ENCODE results near the gene TTC13. TPM values are rescaled to one million over a fixed set of nuclear protein-coding genes. Genes with fewer than 3 reads are reported as not detected.
A peak's percentile ranks its signal among the peaks of the same experiment; 100 is the strongest.

Gene TTC13
- total and polyA plus RNA-seq, 2 of the 13 experiments (the other 11 are each of a cell fraction or from before 2014, with no cell fraction given), result 5.8 to 15.9 TPM

DNA sequence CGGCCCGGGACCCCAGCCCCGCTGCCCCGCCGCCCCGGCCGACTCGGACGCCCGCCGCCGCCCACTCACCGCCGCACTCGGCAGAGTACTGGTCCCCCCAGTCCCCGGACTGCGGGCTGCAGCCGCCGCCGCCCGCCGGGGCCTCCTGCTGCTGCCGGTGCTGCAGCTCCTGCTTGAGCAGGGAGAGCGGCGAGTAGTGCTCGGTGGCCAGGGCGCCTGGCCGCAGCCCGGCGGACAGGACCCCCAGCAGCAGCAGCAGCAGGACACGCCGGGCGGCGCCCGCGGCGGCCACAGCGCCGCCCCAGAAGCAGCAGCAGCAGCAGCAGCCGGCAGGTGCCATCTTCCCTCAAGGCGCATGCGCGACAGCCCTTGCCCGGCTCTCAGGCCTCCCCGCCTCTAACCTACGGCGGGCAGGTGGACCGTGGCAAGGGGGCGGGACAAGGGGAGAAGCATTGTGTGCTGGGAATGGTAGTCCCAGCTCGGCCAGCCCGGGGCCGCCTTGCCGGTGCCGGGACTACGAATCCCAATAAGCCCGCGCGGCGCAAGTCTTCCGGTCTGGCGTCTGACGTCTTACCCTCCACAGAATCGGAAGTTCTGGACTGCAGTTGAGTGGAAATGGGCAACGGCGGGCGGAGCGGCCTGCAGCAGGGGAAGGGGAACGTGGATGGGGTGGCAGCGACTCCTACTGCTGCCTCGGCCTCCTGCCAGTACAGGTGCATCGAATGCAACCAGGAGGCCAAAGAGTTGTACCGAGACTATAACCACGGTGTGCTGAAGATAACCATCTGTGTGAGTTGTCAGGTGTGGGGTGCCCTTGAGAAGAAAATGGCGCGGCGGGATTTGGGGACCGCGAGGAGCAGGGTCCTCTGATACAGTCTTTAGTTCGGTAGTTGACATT lies at the start of gene TTC13, which contains the start of gene ARV1 (continued):
- TF ChIP-seq, protein P1, sequence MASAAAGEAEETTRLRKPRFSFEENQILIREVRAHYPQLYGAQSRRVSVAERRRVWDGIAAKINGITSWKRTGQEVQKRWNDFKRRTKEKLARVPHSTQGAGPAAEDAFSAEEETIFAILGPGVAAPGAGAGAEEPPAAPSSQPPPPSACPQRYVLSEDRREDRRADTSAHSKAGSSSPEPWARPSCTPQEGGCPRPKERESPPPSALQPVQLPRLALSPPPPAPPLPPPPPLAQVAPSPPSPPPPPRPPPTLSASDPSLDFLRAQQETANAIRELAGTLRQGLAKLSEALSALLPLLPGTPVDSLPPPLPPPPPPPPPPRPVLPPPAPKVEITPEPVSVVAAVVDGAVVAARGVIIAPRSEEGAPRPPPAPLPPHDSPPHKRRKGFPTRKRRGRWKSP (CRISPR knock-in tag; IDR thresholded peaks at IDR 0.05), result peak; percentile 83; the same call in 1 of the 2 replicates
- no peak for TF ChIP-seq TEAD2 (CRISPR knock-in tag; IDR thresholded peaks at IDR 0.05)
- no peak for TF ChIP-seq PHF5A (CRISPR knock-in tag; IDR thresholded peaks at IDR 0.05; ENCODE audit: low read depth, unreplicated experiment)
- TF ChIP-seq, protein P2, sequence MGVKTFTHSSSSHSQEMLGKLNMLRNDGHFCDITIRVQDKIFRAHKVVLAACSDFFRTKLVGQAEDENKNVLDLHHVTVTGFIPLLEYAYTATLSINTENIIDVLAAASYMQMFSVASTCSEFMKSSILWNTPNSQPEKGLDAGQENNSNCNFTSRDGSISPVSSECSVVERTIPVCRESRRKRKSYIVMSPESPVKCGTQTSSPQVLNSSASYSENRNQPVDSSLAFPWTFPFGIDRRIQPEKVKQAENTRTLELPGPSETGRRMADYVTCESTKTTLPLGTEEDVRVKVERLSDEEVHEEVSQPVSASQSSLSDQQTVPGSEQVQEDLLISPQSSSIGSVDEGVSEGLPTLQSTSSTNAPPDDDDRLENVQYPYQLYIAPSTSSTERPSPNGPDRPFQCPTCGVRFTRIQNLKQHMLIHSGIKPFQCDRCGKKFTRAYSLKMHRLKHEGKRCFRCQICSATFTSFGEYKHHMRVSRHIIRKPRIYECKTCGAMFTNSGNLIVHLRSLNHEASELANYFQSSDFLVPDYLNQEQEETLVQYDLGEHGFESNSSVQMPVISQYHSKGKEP (CRISPR knock-in tag; IDR thresholded peaks at IDR 0.05), result no peak
- TF ChIP-seq ZNF468 (CRISPR knock-in tag; IDR thresholded peaks at IDR 0.05), result no peak
- TF ChIP-seq TCF12 (IDR thresholded peaks at IDR 0.05), result no peak
- peak; percentile 76; the same call in 1 of the 2 replicates for TF ChIP-seq TCF12 (CRISPR knock-in tag; IDR thresholded peaks at IDR 0.05)
- TF ChIP-seq ZNF207 (IDR thresholded peaks at IDR 0.05; ENCODE audit: borderline replicate concordance), result no peak
- TF ChIP-seq SAP130 (CRISPR knock-in tag; IDR thresholded peaks at IDR 0.05; ENCODE audit: low read depth), result peak; percentile 95
- no peak for TF ChIP-seq ZNF839 (CRISPR knock-in tag; IDR thresholded peaks at IDR 0.05; ENCODE audit: borderline replicate concordance)
- TF ChIP-seq NFKBIZ (CRISPR knock-in tag; IDR thresholded peaks at IDR 0.05), result 0 out of 2 replicates have a peak, but pooled peaks have one; percentile 45
- TF ChIP-seq ZNF274 (CRISPR knock-in tag; IDR thresholded peaks at IDR 0.05), result peak; percentile 81
- TF ChIP-seq, protein P3, sequence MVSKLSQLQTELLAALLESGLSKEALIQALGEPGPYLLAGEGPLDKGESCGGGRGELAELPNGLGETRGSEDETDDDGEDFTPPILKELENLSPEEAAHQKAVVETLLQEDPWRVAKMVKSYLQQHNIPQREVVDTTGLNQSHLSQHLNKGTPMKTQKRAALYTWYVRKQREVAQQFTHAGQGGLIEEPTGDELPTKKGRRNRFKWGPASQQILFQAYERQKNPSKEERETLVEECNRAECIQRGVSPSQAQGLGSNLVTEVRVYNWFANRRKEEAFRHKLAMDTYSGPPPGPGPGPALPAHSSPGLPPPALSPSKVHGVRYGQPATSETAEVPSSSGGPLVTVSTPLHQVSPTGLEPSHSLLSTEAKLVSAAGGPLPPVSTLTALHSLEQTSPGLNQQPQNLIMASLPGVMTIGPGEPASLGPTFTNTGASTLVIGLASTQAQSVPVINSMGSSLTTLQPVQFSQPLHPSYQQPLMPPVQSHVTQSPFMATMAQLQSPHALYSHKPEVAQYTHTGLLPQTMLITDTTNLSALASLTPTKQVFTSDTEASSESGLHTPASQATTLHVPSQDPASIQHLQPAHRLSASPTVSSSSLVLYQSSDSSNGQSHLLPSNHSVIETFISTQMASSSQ (IDR thresholded peaks at IDR 0.05; ENCODE audit: low read depth), result 0 out of 2 replicates have a peak, but pooled peaks have one; percentile 26
- TF ChIP-seq, protein P3 (CRISPR knock-in tag; IDR thresholded peaks at IDR 0.05; ENCODE audit: borderline replicate concordance), result no peak
- TF ChIP-seq MTA3 (CRISPR knock-in tag; IDR thresholded peaks at IDR 0.05), result no peak
- no peak for TF ChIP-seq HES4 (CRISPR knock-in tag; IDR thresholded peaks at IDR 0.05; ENCODE audit: borderline replicate concordance)
- TF ChIP-seq CHCHD3 (CRISPR knock-in tag; IDR thresholded peaks at IDR 0.05), result no peak
- peak; percentile 57; the same call in 1 of the 2 replicates for TF ChIP-seq PITX1 (CRISPR knock-in tag; IDR thresholded peaks at IDR 0.05)
- peak; percentile 89 for TF ChIP-seq CREB1 (IDR thresholded peaks at IDR 0.05)
- peak; percentile 97 for TF ChIP-seq CREB1 (CRISPR knock-in tag; IDR thresholded peaks at IDR 0.05)
- peak; percentile 46; the same call in 1 of the 2 replicates for TF ChIP-seq ZFP36L2 (CRISPR knock-in tag; IDR thresholded peaks at IDR 0.05)
- no peak for TF ChIP-seq ZNF484 (CRISPR knock-in tag; IDR thresholded peaks at IDR 0.05; ENCODE audit: borderline replicate concordance, low read depth)
- TF ChIP-seq, protein P4, sequence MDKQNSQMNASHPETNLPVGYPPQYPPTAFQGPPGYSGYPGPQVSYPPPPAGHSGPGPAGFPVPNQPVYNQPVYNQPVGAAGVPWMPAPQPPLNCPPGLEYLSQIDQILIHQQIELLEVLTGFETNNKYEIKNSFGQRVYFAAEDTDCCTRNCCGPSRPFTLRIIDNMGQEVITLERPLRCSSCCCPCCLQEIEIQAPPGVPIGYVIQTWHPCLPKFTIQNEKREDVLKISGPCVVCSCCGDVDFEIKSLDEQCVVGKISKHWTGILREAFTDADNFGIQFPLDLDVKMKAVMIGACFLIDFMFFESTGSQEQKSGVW (CRISPR knock-in tag; IDR thresholded peaks at IDR 0.05; ENCODE audit: borderline replicate concordance), result no peak
